BE2C (cell line): Measurements from ENCODE around the gene COQ8B.

Experiments
- DNase-seq: peaks from one replicate; pipeline ENCODE4 v3.0.0-alpha.2; 2020
- H3K27me3 ChIP-seq: fragments of 250-450 bp; sonication (Bioruptor Pico); 2 replicates; pipeline ENCODE4 v1.5.1; 2020; ENCODE audit warnings: mild to moderate bottlenecking
- H3K36me3 ChIP-seq: fragments of 250-450 bp; sonication (Bioruptor Pico); 2 replicates; pipeline ENCODE4 v1.5.1; 2020; ENCODE audit warnings: mild to moderate bottlenecking
- H3K4me1 ChIP-seq: fragments of 250-450 bp; sonication (Bioruptor Pico); 2 replicates; pipeline ENCODE4 v1.5.1; 2020
- H3K4me3 ChIP-seq: 2 replicates; pipeline ENCODE4 v1.5.1; 2011; ENCODE audit warnings: low read depth, low read length
- H3K9me3 ChIP-seq: fragments of 250-450 bp; sonication (Bioruptor Pico); 2 replicates; pipeline ENCODE4 v1.5.1; 2020
- TF ChIP-seq, protein P1 (sequence below): IDR thresholded peaks from 2 replicates; pipeline ENCODE4 v1.5.1; 2012; ENCODE audit warnings: mild to moderate bottlenecking, low read depth, low read length

Gene COQ8B

DNA sequence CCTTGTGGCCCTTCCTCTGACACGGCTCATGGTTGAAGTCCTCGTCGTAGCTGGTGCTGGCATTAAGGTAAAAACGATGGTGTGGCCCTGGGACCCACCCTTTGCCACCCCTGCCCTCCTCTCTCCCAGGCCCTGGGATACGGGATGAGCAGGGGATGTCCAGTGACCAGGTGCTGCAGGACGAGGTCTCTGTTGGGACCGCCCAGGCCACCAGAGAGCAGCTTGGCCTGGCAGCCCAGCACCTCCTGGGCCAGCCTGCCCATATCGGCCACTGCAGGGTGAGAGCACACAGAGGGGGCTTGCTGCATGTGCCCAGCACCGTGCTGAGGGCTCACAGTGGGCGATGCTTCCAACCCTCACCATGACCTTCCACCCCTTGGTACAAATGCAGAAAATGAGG is 27.2 kb upstream of the COQ8B start:
- TF ChIP-seq, protein P1, sequence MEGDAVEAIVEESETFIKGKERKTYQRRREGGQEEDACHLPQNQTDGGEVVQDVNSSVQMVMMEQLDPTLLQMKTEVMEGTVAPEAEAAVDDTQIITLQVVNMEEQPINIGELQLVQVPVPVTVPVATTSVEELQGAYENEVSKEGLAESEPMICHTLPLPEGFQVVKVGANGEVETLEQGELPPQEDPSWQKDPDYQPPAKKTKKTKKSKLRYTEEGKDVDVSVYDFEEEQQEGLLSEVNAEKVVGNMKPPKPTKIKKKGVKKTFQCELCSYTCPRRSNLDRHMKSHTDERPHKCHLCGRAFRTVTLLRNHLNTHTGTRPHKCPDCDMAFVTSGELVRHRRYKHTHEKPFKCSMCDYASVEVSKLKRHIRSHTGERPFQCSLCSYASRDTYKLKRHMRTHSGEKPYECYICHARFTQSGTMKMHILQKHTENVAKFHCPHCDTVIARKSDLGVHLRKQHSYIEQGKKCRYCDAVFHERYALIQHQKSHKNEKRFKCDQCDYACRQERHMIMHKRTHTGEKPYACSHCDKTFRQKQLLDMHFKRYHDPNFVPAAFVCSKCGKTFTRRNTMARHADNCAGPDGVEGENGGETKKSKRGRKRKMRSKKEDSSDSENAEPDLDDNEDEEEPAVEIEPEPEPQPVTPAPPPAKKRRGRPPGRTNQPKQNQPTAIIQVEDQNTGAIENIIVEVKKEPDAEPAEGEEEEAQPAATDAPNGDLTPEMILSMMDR, result no peak
- Histone ChIP-seq H3K36me3 (no peaks in the 10 kb centered on the region), H3K4me1 (no peaks in the 10 kb centered on the region; the same call in 1 of the 2 replicates), H3K4me3 (no peak overlapping the region), H3K9me3 (no peaks in the 10 kb centered on the region), H3K27me3 (no peaks in the 10 kb centered on the region)
- DNase-seq, result no peak

DNA sequence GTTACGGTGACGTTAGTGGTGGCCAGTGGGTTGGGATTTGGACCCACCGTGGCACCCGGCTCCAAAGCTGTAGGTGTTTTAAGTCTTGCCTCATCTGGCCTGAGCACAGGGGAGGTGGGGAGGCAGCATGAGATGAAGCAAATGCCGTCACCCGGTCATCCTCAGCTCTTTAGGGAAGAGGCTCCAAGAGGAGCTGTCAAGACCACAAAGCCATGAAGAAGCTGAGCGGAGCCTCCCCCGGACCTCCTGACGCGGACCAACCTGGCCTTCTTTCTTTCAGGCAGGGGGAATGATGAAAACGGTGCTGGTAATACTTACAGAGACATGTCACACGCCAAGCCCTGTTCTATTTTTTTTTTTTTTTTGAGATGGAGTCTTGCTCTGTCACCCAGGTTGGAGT is 26.2 kb upstream of the COQ8B start:
- Histone ChIP-seq H3K27me3 (no peaks in the 10 kb centered on the region), H3K4me3 (no peak overlapping the region), H3K36me3 (no peaks in the 10 kb centered on the region), H3K4me1 (no peaks in the 10 kb centered on the region; the same call in 1 of the 2 replicates), H3K9me3 (no peaks in the 10 kb centered on the region)
- DNase-seq, result no peak
- TF ChIP-seq, protein P1, result no peak

DNA sequence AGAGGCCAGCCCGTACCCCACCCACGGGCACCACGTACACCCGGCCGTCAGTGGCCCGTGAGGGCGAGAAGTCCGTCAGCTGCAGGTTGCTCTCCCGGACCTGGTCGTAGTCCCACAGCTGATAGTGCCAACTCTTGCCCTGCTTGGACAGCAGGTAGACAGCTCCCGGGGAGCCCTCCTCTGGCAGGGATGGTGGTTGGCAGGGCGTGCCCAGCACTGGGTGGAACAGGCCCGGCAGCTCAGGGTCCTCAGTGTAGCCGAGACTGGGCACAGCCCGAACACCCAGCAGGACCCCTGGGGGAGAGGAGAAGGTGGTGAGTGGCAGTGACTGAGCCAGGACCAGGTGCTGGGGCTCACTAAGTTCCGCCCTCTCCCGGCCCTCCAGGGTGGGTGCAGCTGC is 25.8 kb upstream of the COQ8B start:
- DNase-seq, result no peak
- Histone ChIP-seq H3K4me1 (no peaks in the 10 kb centered on the region; the same call in 1 of the 2 replicates), H3K4me3 (no peak overlapping the region), H3K27me3 (no peaks in the 10 kb centered on the region), H3K9me3 (no peaks in the 10 kb centered on the region), H3K36me3 (no peaks in the 10 kb centered on the region; the same call in 1 of the 2 replicates)
- TF ChIP-seq, protein P1, result no peak

DNA sequence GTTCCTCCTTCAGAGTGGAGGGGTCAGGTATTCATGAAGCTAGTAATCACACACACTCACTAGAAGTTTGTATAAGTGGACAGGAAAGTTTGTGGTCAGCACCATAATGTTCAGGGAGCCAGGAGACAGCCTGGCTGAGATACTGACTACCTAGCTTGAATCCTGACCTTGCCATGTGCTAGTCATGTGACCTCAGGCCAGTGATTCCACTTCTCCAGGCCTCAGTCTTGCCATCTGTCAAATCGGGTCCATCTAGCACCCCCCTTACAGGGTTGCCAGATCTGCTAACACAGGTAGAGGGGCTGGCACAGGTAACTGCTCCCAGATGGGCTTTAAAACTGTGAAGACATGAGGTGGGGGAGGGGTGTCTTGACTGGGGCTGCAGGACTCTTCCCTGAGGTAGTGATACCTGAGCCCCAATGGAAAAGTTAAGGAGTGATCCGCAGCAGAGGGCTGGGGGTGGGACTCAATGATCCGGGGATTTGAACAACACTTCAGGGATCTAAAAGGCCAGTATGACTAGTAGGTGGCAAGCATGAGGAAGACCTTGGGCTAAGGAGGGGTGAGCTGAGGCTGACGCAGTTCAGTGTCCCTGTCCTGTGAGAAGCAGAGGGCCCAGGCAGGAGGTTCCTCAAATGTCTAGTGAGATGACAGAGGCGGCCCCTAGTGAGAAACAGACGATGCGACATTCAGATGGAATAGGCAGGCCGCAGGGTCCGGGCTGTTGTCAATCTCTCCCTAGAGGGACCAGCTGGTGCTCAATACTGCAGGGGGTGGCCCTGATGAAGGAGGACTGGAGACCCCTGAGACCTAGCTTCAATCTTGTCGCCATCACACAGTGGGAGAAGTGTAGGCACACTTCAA is 25.1 kb upstream of the COQ8B start:
- peaks cover 7% of the 10 kb centered on the region for H3K36me3 ChIP-seq
- DNase-seq, result no peak
- TF ChIP-seq, protein P1, result no peak

DNA sequence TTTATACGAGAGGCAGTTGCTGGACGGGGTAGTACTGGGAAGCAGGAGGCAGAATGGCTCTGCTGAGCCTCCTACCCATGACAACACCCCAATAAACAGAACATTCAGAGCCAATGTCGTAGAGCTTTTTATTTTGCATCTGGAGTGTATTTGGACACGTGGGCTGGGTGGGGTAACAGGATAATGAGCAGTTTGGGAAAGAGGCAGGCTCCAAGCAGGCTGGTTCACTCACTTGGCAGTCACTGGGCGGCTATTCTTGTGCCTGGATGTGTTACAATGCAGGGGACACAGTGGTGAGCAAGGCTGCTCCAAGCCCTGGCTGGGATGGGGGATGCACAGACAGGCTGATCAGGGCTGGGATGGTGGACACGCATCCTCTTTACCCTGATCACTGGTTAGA is 24.1 kb upstream of the COQ8B start:
- TF ChIP-seq, protein P1, result no peak
- peaks cover 7% of the 10 kb centered on the region for H3K36me3 ChIP-seq
- no peaks in the 10 kb centered on the region for H3K27me3 ChIP-seq
- DNase-seq, result no peak
- H3K4me1 ChIP-seq, result no peaks in the 10 kb centered on the region; the same call in none of the 2 replicates
- H3K9me3 ChIP-seq, result no peaks in the 10 kb centered on the region
- H3K4me3 ChIP-seq, result no peak overlapping the region

More for the DNA sequence above, 25.1 kb upstream of the COQ8B start:
- no peaks in the 10 kb centered on the region; the same call in none of the 2 replicates for H3K4me1 ChIP-seq
- no peaks in the 10 kb centered on the region for H3K27me3 ChIP-seq
- no peaks in the 10 kb centered on the region for H3K9me3 ChIP-seq
- H3K4me3 ChIP-seq, result no peak overlapping the region
